Measurements from ENCODE around the gene DNAJC15.

Gene DNAJC15

DNA sequence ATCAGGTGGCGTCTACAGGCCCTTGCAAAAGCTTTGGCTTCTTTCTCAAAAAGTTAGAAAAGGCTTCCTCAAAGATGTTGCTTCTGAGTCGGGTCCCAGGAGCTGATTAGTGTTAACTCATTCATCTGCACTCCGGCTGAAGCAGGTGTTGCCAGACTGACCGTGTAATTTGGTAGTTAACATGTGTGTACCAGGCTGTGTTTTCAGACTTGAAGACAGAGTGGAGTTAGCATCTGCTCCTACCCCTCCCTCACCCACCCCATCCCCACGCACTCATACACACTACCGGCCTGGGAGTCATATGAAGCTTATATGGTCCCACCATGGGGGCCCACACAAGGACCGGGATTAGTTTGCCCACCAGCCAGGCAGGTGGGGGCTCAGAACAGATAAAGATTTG lies 111.5 kb downstream of the DNAJC15 start:
- in situ Hi-C loops (cut with HindIII; ENCODE audit: low pct_ligation_motif_present, low pct_unique_long_range_greater_than_20kb, low sequenced_read_pairs), result no loop called here
- no peak for DNase-seq

GRCh38 chr13:43135516-43135915 lies 112.1 kb downstream of the DNAJC15 start:
- in situ Hi-C loops (cut with HindIII; ENCODE audit: low pct_ligation_motif_present, low pct_unique_long_range_greater_than_20kb, low sequenced_read_pairs), result no loop called here
- no peak for DNase-seq

DNA sequence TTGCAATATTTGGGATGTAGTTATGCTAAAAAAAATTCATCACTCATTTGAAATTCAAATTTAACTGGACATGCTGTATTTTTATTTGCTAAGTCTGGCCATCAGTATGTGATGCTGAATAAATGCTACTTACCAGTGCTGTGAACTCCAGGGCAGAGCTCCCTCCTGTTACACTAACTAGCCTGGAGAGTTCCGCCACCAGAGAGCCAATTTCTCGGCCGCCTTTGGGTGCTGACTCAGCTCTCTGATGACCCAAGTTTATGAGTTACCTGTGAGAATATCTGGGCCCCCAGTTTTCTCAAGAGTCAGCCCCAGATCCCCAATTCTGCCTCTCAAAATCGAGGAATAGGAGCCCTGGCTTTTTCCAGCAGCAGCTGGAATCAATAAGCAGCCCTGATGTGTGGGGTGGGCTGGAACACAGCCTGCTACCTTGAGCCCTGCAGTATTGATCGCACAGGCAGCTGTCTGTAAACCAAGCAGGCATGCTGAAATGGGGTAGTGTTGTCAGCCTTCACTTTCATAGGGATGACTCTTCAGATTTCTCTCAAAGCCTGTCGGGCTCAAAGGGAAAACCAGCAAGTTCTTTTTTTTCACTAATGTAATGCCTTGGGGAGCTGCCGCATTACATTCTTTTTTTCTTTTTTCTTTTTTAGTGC lies 113.7 kb downstream of the DNAJC15 start:
- in situ Hi-C loops (cut with HindIII; ENCODE audit: low pct_ligation_motif_present, low pct_unique_long_range_greater_than_20kb, low sequenced_read_pairs), result no loop called here
- no peak for DNase-seq

GRCh38 chr13:43139211-43139610 lies 115.8 kb downstream of the DNAJC15 start:
- in situ Hi-C loops (cut with HindIII; ENCODE audit: low pct_ligation_motif_present, low pct_unique_long_range_greater_than_20kb, low sequenced_read_pairs), result no loop called here
- no peak for DNase-seq

- DNase-seq, result no peak
- in situ Hi-C loops (cut with HindIII; ENCODE audit: low pct_ligation_motif_present, low pct_unique_long_range_greater_than_20kb, low sequenced_read_pairs), result no loop called here
Observed at GRCh38 chr13:43139921-43140320, 116.5 kb downstream of the DNAJC15 start.

GRCh38 chr13:43140985-43141384 lies 117.6 kb downstream of the DNAJC15 start:
- no peak for DNase-seq
- in situ Hi-C loops (cut with HindIII; ENCODE audit: low pct_ligation_motif_present, low pct_unique_long_range_greater_than_20kb, low sequenced_read_pairs), result no loop called here

- no peak for DNase-seq
- in situ Hi-C loops (cut with HindIII; ENCODE audit: low pct_ligation_motif_present, low pct_unique_long_range_greater_than_20kb, low sequenced_read_pairs), result no loop called here
Observed at GRCh38 chr13:43141685-43142084, 118.3 kb downstream of the DNAJC15 start.

- no peak for DNase-seq
- in situ Hi-C loops (cut with HindIII; ENCODE audit: low pct_ligation_motif_present, low pct_unique_long_range_greater_than_20kb, low sequenced_read_pairs), result no loop called here
Observed at GRCh38 chr13:43143591-43143990, 120.2 kb downstream of the DNAJC15 start.

DNA sequence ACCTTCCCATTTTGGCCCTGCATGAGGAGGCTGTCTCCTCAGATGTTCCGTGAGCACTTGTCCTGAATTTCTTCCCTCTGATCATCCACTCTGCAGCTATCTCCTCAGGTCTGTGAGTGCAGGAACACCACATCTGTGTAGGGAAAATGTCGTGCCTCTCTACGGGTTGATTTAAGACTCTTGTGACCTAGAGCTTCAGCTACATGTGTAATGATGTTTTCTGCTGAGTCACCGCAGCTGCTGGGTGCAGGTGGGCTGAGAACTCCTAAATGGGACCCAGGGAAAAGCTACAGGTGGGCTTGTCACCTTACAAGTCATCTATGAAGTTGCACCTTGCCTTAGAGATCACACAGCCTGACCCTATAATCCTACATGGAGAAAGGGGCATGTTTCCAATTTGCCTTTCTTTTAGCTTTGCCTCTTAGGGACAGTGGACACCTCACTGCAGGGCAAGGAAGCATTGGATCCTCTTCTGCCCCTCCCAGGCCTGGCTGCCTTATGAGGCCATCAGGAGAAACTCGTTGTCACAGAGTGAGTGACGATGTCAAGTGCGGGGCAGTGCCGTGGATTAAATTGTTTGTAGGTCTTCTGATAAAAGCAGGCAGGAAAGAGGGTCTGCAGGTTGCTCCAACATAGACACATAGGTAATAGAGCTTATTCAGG lies 122.3 kb downstream of the DNAJC15 start:
- no peak for DNase-seq
- in situ Hi-C loops (cut with HindIII; ENCODE audit: low pct_ligation_motif_present, low pct_unique_long_range_greater_than_20kb, low sequenced_read_pairs), result no loop called here

GRCh38 chr13:43146400-43146799 lies 123.0 kb downstream of the DNAJC15 start:
- DNase-seq, result no peak
- in situ Hi-C loops (cut with HindIII; ENCODE audit: low pct_ligation_motif_present, low pct_unique_long_range_greater_than_20kb, low sequenced_read_pairs), result no loop called here

DNA sequence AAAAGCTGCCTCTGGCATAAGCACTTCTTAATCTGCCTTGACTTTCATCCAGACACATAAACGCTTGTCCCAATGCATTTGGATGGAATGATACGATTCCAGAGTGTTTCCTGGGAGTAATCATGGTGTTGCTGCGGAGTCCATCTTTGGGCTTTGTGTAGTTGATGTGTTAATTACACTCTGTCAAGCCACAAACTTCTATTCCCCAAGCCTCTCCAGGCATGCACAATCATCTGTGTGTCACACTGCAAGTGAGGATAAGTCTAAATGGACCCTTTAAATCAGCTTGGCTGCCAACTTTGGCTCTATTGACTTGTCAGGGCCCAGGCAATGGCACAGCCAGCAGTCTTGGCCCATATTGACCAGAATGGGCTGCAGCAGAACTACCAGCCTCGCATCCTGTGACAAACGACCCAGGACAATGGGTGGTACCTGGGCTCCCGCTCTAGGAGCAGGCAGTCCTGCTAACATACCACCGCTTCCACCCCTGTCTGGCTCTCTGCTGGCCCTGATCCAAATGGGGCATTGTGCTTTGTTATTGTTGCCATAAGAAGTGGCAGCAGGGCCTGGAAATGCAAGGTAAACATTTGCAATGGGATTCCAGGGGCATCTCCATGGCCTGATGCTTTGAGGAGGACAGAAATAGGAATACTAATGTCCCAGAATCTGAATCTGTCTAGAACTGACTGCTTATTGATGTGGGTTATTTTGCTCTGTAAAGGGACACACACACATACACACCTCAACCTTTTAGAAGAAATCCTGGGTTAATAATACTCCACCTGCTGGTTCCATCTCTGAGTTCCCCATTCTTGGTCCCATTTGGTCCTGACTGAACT lies 127.2 kb downstream of the DNAJC15 start:
- in situ Hi-C loops (cut with HindIII; ENCODE audit: low pct_ligation_motif_present, low pct_unique_long_range_greater_than_20kb, low sequenced_read_pairs), result no loop called here
- DNase-seq, result no peak

DNA sequence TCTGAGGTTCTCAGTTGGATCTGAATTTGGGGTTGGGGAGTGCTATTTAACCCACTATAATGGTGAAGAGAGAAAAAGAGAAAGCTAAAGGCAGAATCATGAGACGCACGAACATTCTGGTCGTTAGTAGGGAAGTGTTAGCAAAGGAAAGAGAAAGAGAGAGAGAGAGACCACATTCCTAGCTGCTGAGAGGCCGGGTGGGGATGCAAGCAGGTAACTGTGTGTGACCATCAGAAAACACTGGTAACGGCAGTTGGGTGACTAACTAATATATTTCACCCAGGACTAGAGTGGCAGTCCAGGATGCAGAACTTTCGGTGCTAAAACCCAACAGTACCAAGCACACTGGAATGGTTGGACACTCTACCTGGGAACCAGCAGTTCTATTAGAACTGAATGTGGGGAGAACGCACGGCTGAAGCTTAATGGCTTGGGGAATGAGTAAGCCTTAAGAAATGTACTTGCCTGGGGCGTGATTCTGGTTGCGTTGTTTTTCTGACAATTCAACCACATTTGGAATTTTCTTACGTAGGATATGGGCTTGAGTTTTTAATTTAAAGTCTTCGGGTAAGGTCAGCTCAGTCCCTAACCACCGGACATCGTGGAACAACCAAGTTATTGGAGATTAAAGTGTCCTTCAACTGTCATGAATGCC lies 130.2 kb downstream of the DNAJC15 start:
- DNase-seq, result no peak
- in situ Hi-C loops (cut with HindIII; ENCODE audit: low pct_ligation_motif_present, low pct_unique_long_range_greater_than_20kb, low sequenced_read_pairs), result no loop called here

DNA sequence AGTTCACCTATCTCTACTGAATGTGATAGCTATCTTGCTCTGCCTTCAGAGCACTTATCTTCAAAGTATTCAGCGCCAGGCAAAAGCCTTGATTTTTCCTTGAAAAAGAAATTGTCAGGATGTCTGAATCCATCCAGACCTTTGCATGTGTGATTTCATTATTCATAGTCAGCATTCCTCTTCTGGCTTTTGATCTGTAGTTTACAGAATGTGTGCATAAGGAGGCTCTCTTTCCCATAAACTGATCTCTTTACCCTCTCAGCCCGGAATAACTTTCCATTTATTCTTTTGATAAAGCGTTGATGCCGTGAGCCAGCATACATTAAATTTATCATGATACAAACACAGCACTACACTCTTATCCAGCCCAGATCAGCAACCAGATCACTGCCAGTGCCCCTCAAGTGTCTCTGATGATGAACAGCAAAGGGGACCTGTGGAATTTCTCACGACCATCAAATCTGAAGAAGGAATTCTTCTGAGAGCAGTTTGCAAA lies 130.8 kb downstream of the DNAJC15 start:
- DNase-seq, result no peak
- in situ Hi-C loops (cut with HindIII; ENCODE audit: low pct_ligation_motif_present, low pct_unique_long_range_greater_than_20kb, low sequenced_read_pairs), result no loop called here

DNA sequence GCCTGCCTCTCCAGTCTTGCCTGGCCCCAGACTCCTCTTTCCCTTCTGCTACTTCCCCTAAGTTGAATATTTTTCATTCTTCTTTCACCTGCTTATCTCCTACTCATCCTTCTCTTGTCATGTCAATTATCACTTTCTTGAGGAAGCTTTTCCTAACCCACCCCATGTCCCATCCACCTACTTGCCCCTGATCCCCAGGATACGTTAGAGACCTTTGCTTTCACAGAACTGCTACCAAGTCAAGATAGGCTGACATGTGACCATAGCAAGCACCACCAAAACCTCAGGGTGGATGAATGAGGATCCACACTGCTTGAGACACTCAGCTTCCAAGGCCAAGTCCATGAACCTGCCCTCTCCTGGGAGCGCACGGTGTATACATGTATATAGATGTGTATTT lies 131.5 kb downstream of the DNAJC15 start:
- in situ Hi-C loops (cut with HindIII; ENCODE audit: low pct_ligation_motif_present, low pct_unique_long_range_greater_than_20kb, low sequenced_read_pairs), result no loop called here

GRCh38 chr13:43156916-43157315 lies 133.5 kb downstream of the DNAJC15 start:
- no peak for DNase-seq

More for the DNA sequence above, 131.5 kb downstream of the DNAJC15 start:
- DNase-seq, result no peak

DNA sequence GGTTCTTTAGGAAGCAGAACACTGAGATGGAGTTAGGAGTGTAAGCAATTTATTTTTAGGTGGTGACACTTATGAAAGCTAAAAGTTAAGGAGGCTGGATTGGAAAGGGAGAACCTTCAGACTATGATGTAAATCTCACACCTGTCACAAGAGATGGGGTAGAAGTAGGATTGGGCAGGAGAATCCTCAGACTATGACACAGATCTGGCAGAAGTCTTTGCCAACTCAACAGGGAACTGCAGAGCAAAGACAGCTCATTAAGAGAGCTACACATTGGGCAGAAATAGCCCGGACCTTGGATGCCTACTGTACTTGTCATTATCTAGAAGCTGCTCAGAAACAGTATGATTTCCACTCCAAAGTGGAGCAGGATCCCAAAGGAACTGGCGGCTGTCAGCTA lies 134.4 kb downstream of the DNAJC15 start:
- in situ Hi-C loops (cut with HindIII; ENCODE audit: low pct_ligation_motif_present, low pct_unique_long_range_greater_than_20kb, low sequenced_read_pairs), result no loop called here
- no peak for DNase-seq

More at GRCh38 chr13:43156916-43157315, 133.5 kb downstream of the DNAJC15 start:
- in situ Hi-C loops (cut with HindIII; ENCODE audit: low pct_ligation_motif_present, low pct_unique_long_range_greater_than_20kb, low sequenced_read_pairs), result no loop called here

DNA sequence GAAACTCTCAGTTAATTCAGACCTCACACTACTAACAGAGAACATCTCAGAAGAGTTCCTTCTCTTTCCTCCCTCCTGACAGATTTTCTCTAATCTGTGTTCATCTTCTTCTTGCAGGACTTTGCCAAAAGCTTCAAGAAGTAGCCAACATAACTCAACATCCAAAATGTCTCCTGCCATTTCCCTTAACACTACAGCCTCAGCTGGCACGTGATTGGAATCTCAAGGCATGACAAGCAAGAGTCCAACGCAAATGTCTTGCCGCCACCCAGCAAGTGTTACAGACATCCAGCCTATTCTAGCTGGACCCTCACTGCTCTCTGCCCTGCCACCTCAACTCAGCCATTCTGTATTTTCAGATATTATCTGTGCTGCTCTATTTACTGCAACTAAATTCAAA lies 135.1 kb downstream of the DNAJC15 start:
- no peak for DNase-seq
- in situ Hi-C loops (cut with HindIII; ENCODE audit: low pct_ligation_motif_present, low pct_unique_long_range_greater_than_20kb, low sequenced_read_pairs), result no loop called here

- DNase-seq, result no peak
- in situ Hi-C loops (cut with HindIII; ENCODE audit: low pct_ligation_motif_present, low pct_unique_long_range_greater_than_20kb, low sequenced_read_pairs), result no loop called here
Observed at GRCh38 chr13:43159026-43159461, 135.7 kb downstream of the DNAJC15 start.
